ENCODE data around the gene SPTBN2. TPM values are rescaled to one million over a fixed set of nuclear protein-coding genes. Genes with fewer than 3 reads are reported as not detected.

SPTBN2 gene
- total and polyA plus RNA-seq, 2 experiments from 2014 or later, result 0.22 TPM; not detected in 1

- no peak overlapping the region for H3K27ac ChIP-seq
- no peaks in the 10 kb centered on the region for H3K9me2 ChIP-seq (ENCODE audit: insufficient read depth)
- no peaks in the 10 kb centered on the region for H3F3A ChIP-seq (ENCODE audit: insufficient read depth)
- H3K79me2 ChIP-seq (ENCODE audit: insufficient read depth), result no peaks in the 10 kb centered on the region
- WGBS, 2 experiments (ENCODE audit: low coverage in 1 of 2, low lambda C conversion rate in 2 of 2, missing lambda C conversion rate in 2 of 2), result 71 to 82% methylated on average over 2 of the region's 2 CpGs
- no peak for DNase-seq
- no peaks in the 10 kb centered on the region for H3K36me3 ChIP-seq (ENCODE audit: low read depth)
- no peaks in the 10 kb centered on the region for H3K9me3 ChIP-seq (ENCODE audit: low read depth)
- peaks cover 10% of the 10 kb centered on the region; the same call in 1 of the 2 replicates for H3K4me1 ChIP-seq (ENCODE audit: insufficient read depth)
- TF ChIP-seq EZH2phosphoT487 (IDR thresholded peaks at IDR 0.05; ENCODE audit: insufficient read depth, low read depth) (no peak), EZH2 (IDR thresholded peaks at IDR 0.05; ENCODE audit: insufficient read depth, poor library complexity, severe bottlenecking) (no peak)
- no peaks in the 10 kb centered on the region for H4K20me1 ChIP-seq (ENCODE audit: insufficient read depth)
- no peak overlapping the region for H3K4me3 ChIP-seq
- no peaks in the 10 kb centered on the region for H3K27me3 ChIP-seq (replicated peaks; ENCODE audit: insufficient read depth)
- no peak overlapping the region for H3K4me2 ChIP-seq (ENCODE audit: unreplicated experiment)
- no peak overlapping the region for H3K9ac ChIP-seq
- no peak overlapping the region for H2AFZ ChIP-seq
- in situ Hi-C loops (cut with MboI), result no loop called here
These were observed 12.1 kb upstream of the SPTBN2 start for GRCh38 chr11:66741153-66741552.

DNA sequence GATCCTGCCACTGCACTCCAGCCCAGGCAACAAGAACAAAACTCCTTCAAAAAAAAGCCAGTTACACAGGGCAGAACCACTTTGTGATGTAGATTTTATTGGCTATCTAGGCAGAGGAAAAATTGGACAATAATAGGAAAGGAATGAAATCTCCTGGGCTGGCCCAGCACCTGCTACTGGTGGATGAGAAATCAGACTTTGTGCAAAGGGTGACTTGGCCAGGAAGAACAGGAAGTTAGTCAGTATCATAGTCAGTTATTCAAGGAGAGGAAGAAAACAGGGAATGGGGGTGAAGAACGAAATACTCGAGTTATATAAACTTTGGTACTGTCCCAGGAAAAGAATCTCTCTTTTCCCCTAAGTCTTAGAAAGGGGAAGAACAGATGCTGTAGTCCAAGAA is 11.0 kb upstream of the SPTBN2 start:
- no peaks in the 10 kb centered on the region for H3K79me2 ChIP-seq (ENCODE audit: insufficient read depth)
- H3F3A ChIP-seq (ENCODE audit: insufficient read depth), result no peaks in the 10 kb centered on the region
- H3K9me3 ChIP-seq (ENCODE audit: low read depth), result no peaks in the 10 kb centered on the region
- H3K27ac ChIP-seq, result no peak overlapping the region
- no peak overlapping the region for H3K4me3 ChIP-seq
- peaks cover 9% of the 10 kb centered on the region; the same call in 1 of the 2 replicates for H3K27me3 ChIP-seq (replicated peaks; ENCODE audit: insufficient read depth)
- no peak overlapping the region for H3K9ac ChIP-seq
- DNase-seq, result peak; percentile 59
- H3K36me3 ChIP-seq (ENCODE audit: low read depth), result no peaks in the 10 kb centered on the region
- TF ChIP-seq EZH2phosphoT487 (IDR thresholded peaks at IDR 0.05; ENCODE audit: insufficient read depth, low read depth), result no peak
- no peak overlapping the region for H2AFZ ChIP-seq
- H4K20me1 ChIP-seq (ENCODE audit: insufficient read depth), result no peaks in the 10 kb centered on the region
- no peak overlapping the region for H3K4me2 ChIP-seq (ENCODE audit: unreplicated experiment)
- in situ Hi-C loops (cut with MboI), result no loop called here
- no peaks in the 10 kb centered on the region for H3K9me2 ChIP-seq (ENCODE audit: insufficient read depth)
- WGBS, 2 experiments (ENCODE audit: low coverage in 1 of 2, low lambda C conversion rate in 2 of 2, missing lambda C conversion rate in 2 of 2), result 13 to 31% methylated on average over 2 of the region's 2 CpGs
- H3K4me1 ChIP-seq (ENCODE audit: insufficient read depth), result peaks cover 10% of the 10 kb centered on the region; the same call in 1 of the 2 replicates

- TF ChIP-seq EZH2phosphoT487 (IDR thresholded peaks at IDR 0.05; ENCODE audit: insufficient read depth, low read depth) (no peak), EZH2 (IDR thresholded peaks at IDR 0.05; ENCODE audit: insufficient read depth, poor library complexity, severe bottlenecking) (no peak)
- H3K36me3 ChIP-seq (ENCODE audit: low read depth), result no peaks in the 10 kb centered on the region
- H3K79me2 ChIP-seq (ENCODE audit: insufficient read depth), result no peaks in the 10 kb centered on the region
- peaks cover 52% of the 10 kb centered on the region for H3K27me3 ChIP-seq (replicated peaks; ENCODE audit: insufficient read depth)
- no peaks in the 10 kb centered on the region for H3K9me2 ChIP-seq (ENCODE audit: insufficient read depth)
- H3K4me3 ChIP-seq, result no peak overlapping the region
- DNase-seq, result no peak
- H3F3A ChIP-seq (ENCODE audit: insufficient read depth), result no peaks in the 10 kb centered on the region
- H3K9ac ChIP-seq, result no peak overlapping the region
- H3K4me1 ChIP-seq (ENCODE audit: insufficient read depth), result no peaks in the 10 kb centered on the region
- H3K4me2 ChIP-seq (ENCODE audit: unreplicated experiment), result no peak overlapping the region
- 83 to 90% methylated on average over 3 of the region's 3 CpGs for WGBS, 2 experiments (ENCODE audit: low coverage in 1 of 2, low lambda C conversion rate in 2 of 2, missing lambda C conversion rate in 2 of 2)
- in situ Hi-C loops (cut with MboI), result no loop called here
- H3K27ac ChIP-seq, result no peak overlapping the region
- H3K9me3 ChIP-seq (ENCODE audit: low read depth), result no peaks in the 10 kb centered on the region
- no peak overlapping the region for H2AFZ ChIP-seq
- no peaks in the 10 kb centered on the region for H4K20me1 ChIP-seq (ENCODE audit: insufficient read depth)
These were observed 5.2 kb upstream of the SPTBN2 start for GRCh38 chr11:66734215-66734614.

GRCh38 chr11:66729447-66729846 is 431 bp upstream of the SPTBN2 start:
- WGBS, 2 experiments (ENCODE audit: low coverage in 1 of 2, low lambda C conversion rate in 2 of 2, missing lambda C conversion rate in 2 of 2), result 92 to 100% methylated on average over 4 of the region's 4 CpGs
- H3K27me3 ChIP-seq (replicated peaks; ENCODE audit: insufficient read depth), result peaks cover 76% of the 10 kb centered on the region

More at GRCh38 chr11:66729447-66729846, 431 bp upstream of the SPTBN2 start:
- Histone ChIP-seq H3K79me2 (ENCODE audit: insufficient read depth) (no peaks in the 10 kb centered on the region), H3K36me3 (ENCODE audit: low read depth) (no peaks in the 10 kb centered on the region), H3K27ac (no peak overlapping the region), H3K9me3 (ENCODE audit: low read depth) (no peaks in the 10 kb centered on the region), H3K4me3 (no peak overlapping the region), H3K9ac (no peak overlapping the region), H3K9me2 (ENCODE audit: insufficient read depth) (no peaks in the 10 kb centered on the region), H3K4me2 (ENCODE audit: unreplicated experiment) (no peak overlapping the region), H2AFZ (no peak overlapping the region; the same call in 1 of the 2 replicates), H3K4me1 (ENCODE audit: insufficient read depth) (no peaks in the 10 kb centered on the region), H4K20me1 (ENCODE audit: insufficient read depth) (no peaks in the 10 kb centered on the region), H3F3A (ENCODE audit: insufficient read depth) (no peaks in the 10 kb centered on the region)
- DNase-seq, result no peak
- no peak for TF ChIP-seq EZH2 (IDR thresholded peaks at IDR 0.05; ENCODE audit: insufficient read depth, poor library complexity, severe bottlenecking)
- TF ChIP-seq EZH2phosphoT487 (IDR thresholded peaks at IDR 0.05; ENCODE audit: insufficient read depth, low read depth), result no peak
- in situ Hi-C loops (cut with MboI), result no loop called here
